PC-9 (cell line): ENCODE results near the gene GRAP2. TPM values are rescaled to one million over a fixed set of nuclear protein-coding genes. Genes with fewer than 3 reads are reported as not detected.

Experiments used
- BruUV-seq: library from RNA; stranded (reverse); fragments of 400-500 nt; replicated peaks from 2 replicates; lab custom pipeline; 2021; lab: Mats Ljungman, UMichigan
- CTCF ChIA-PET: fragments of 300-600 bp; sonication (Branson Sonifier 250); formaldehyde crosslinking; loops from one replicate; lab custom pipeline; 2022; ENCODE audit warnings: antibody characterized with exemption; lab: Charles Lee
- POLR2A ChIA-PET: fragments of 300-600 bp; sonication (Branson Sonifier 250); formaldehyde crosslinking; loops from one replicate; lab custom pipeline; 2022; ENCODE audit warnings: antibody characterized with exemption; ENCODE audit not compliant: unreplicated experiment; lab: Charles Lee
- DNase-seq, 2 experiments: peaks; one replicate each; pipeline versions ENCODE4 v3.0.0 to v3.0.0-alpha.2; 2015 to 2022; ENCODE audit warnings: mixed read lengths in 1 of 2
- H2AFZ ChIP-seq: fragments of 200-600 bp; sonication (generic); 2 replicates; pipeline ENCODE4 v1.8.1; 2017; ENCODE audit warnings: antibody characterized with exemption
- H3F3A ChIP-seq: fragments of 200-600 bp; sonication (generic); 2 replicates; pipeline ENCODE4 v1.8.1; 2017; ENCODE audit warnings: antibody characterized with exemption, mild to moderate bottlenecking, low read depth; ENCODE audit not compliant: insufficient read depth
- H3K27ac ChIP-seq: fragments of 200-600 bp; sonication (generic); 2 replicates; pipeline ENCODE4 v1.6.1; 2016; ENCODE audit warnings: mixed run types
- H3K27me3 ChIP-seq: fragments of 200-600 bp; sonication (generic); 2 replicates; pipeline ENCODE4 v1.6.1; 2016; ENCODE audit warnings: low read depth, mixed run types; ENCODE audit not compliant: insufficient read depth
- H3K36me3 ChIP-seq: fragments of 200-600 bp; sonication (generic); 2 replicates; pipeline ENCODE4 v1.6.1; 2016; ENCODE audit warnings: low read depth, mixed run types
- H3K4me1 ChIP-seq: fragments of 200-600 bp; sonication (generic); replicated peaks from 2 replicates; pipeline ENCODE4 v1.6.1; 2016; ENCODE audit warnings: mixed run types; ENCODE audit not compliant: insufficient read depth
- H3K4me2 ChIP-seq: fragments of 200-600 bp; sonication (generic); 2 replicates; pipeline ENCODE4 v1.6.1; 2017; ENCODE audit warnings: mixed run types
- H3K4me3 ChIP-seq: fragments of 200-600 bp; sonication (generic); 2 replicates; pipeline ENCODE4 v1.6.1; 2016; ENCODE audit warnings: mixed run types
- H3K79me2 ChIP-seq: fragments of 200-600 bp; sonication (generic); 2 replicates; pipeline ENCODE4 v1.6.1; 2017; ENCODE audit warnings: low read depth, mixed run types
- H3K9me2 ChIP-seq: fragments of 200-600 bp; sonication (generic); 2 replicates; pipeline ENCODE4 v1.8.1; 2017; ENCODE audit warnings: mild to moderate bottlenecking; ENCODE audit not compliant: insufficient read depth
- H3K9me3 ChIP-seq: fragments of 200-600 bp; sonication (generic); 2 replicates; pipeline ENCODE4 v1.8.1; 2016; ENCODE audit warnings: low read depth; ENCODE audit not compliant: insufficient read depth
- H4K20me1 ChIP-seq: fragments of 200-600 bp; sonication (generic); 2 replicates; pipeline ENCODE4 v1.8.1; 2017; ENCODE audit not compliant: insufficient read depth
- CTCF ChIP-seq: fragments of 200-600 bp; sonication (generic); conservative IDR thresholded peaks from 2 replicates; pipeline ENCODE4 v1.6.1; 2017; ENCODE audit warnings: mixed run types, antibody characterized with exemption, mild to moderate bottlenecking, moderate library complexity
- EZH2 ChIP-seq: fragments of 200-600 bp; sonication (generic); IDR thresholded peaks from 2 replicates; pipeline ENCODE4 v1.8.0; 2017; ENCODE audit warnings: antibody characterized with exemption, low read depth
- intact Hi-C: fragments of 100-400 bp; cut with micrococcal nuclease; formaldehyde crosslinking; loops from one replicate; pipeline ENCODE4 v1.10.0; 2022; ENCODE audit not compliant: unreplicated experiment
- total RNA-seq: library from RNA; stranded (reverse); gene quantifications from 2 replicates; pipeline ENCODE4 v1.2.3, GENCODE V29; 2021

Gene GRAP2
- total RNA-seq, 1 experiment from 2014 or later: not detected

GRCh38 chr22:39967996-39968972 lies 67.4 kb downstream of the GRAP2 start:
- ChIA-PET POLR2A (no interaction called here), CTCF (no interaction called here)
- TF ChIP-seq EZH2 (no peak), CTCF (no peak)
- no peaks in the 10 kb centered on the region for H3K4me1 ChIP-seq
- no peaks in the 10 kb centered on the region for H3F3A ChIP-seq
- no peak overlapping the region for H3K27ac ChIP-seq
- no peaks in the 10 kb centered on the region for H3K36me3 ChIP-seq
- no peak overlapping the region for H2AFZ ChIP-seq
- H3K9me2 ChIP-seq: no peaks in the 10 kb centered on the region
- no peak for DNase-seq
- H4K20me1 ChIP-seq: no peaks in the 10 kb centered on the region
- H3K4me2 ChIP-seq: no peak overlapping the region
- H3K79me2 ChIP-seq: no peaks in the 10 kb centered on the region
- no peaks in the 10 kb centered on the region for H3K9me3 ChIP-seq
- no peak overlapping the region for H3K4me3 ChIP-seq
- peaks cover 89% of the 10 kb centered on the region for H3K27me3 ChIP-seq
- no TSS peak for BruUV-seq
- intact Hi-C loops: no loop called here

- ChIA-PET POLR2A (no interaction called here), CTCF (no interaction called here)
- no peaks in the 10 kb centered on the region for H3K79me2 ChIP-seq
- no peaks in the 10 kb centered on the region for H3K4me1 ChIP-seq
- peaks cover 97% of the 10 kb centered on the region for H3K27me3 ChIP-seq
- no peak for TF ChIP-seq CTCF
- TF ChIP-seq EZH2: no peak
- no peaks in the 10 kb centered on the region for H3K9me3 ChIP-seq
- BruUV-seq: no TSS peak
- H3F3A ChIP-seq: no peaks in the 10 kb centered on the region
- no peak overlapping the region for H3K4me3 ChIP-seq
- H3K9me2 ChIP-seq: no peaks in the 10 kb centered on the region
- no peak overlapping the region for H3K4me2 ChIP-seq
- H3K36me3 ChIP-seq: no peaks in the 10 kb centered on the region
- no peaks in the 10 kb centered on the region for H4K20me1 ChIP-seq
- intact Hi-C loops: no loop called here
- no peak for DNase-seq
- no peak overlapping the region for H3K27ac ChIP-seq
- H2AFZ ChIP-seq: no peak overlapping the region
These were observed 69.9 kb downstream of the GRAP2 start for GRCh38 chr22:39970742-39971141.

- intact Hi-C loops: no loop called here
- POLR2A ChIA-PET: no interaction called here
- Histone ChIP-seq H3K36me3 (no peaks in the 10 kb centered on the region), H3K27ac (no peak overlapping the region), H3K4me3 (no peak overlapping the region), H3F3A (no peaks in the 10 kb centered on the region), H3K4me1 (no peaks in the 10 kb centered on the region), H3K4me2 (no peak overlapping the region), H3K27me3 (peaks cover 98% of the 10 kb centered on the region), H4K20me1 (no peaks in the 10 kb centered on the region), H3K9me2 (no peaks in the 10 kb centered on the region), H2AFZ (no peak overlapping the region), H3K79me2 (no peaks in the 10 kb centered on the region), H3K9me3 (no peaks in the 10 kb centered on the region)
- CTCF ChIA-PET: no interaction called here
- DNase-seq: no peak
- BruUV-seq: no TSS peak
- TF ChIP-seq EZH2: no peak
- no peak for TF ChIP-seq CTCF
These were observed 71.8 kb downstream of the GRAP2 start for GRCh38 chr22:39972641-39973040.
